GM10248 (cell line): ENCODE data around the gene DGKE.
A peak's percentile ranks its signal among the peaks of the same experiment; 100 is the strongest.

Experiments used
- CTCF ChIA-PET: fragments of 300-600 bp; sonication (Branson Sonifier 250); formaldehyde crosslinking; extraction: SDS; loops from one replicate; lab custom pipeline; 2021; ENCODE audit warnings: antibody characterized with exemption; lab: Yijun Ruan, JAX
- POLR2A ChIA-PET: fragments of 350-650 bp; sonication (Branson Sonifier 250); formaldehyde crosslinking; extraction: SDS; loops from one replicate; lab custom pipeline; 2020; ENCODE audit warnings: antibody characterized with exemption; lab: Yijun Ruan, JAX
- DNase-seq: peaks from one replicate; pipeline ENCODE4 v3.0.0; 2012; ENCODE audit errors: extremely low spot score
- CTCF ChIP-seq: IDR thresholded peaks from 2 replicates; pipeline ENCODE4 v1.5.1; 2012; ENCODE audit warnings: mild to moderate bottlenecking, low read depth; ENCODE audit errors: extremely low read depth, missing control alignments, control extremely low read depth

DGKE gene

GRCh38 chr17:56897646-56898424, 63.9 kb downstream of the DGKE start:
- no peak for TF ChIP-seq CTCF
- DNase-seq, result peak; percentile 56
- POLR2A ChIA-PET, result interaction anchor here (1.8 kb wide), 1 partner anchor 16 kb away, joined by 6 read pairs; the partner anchor contains the start of gene TRIM25
- CTCF ChIA-PET, result interaction anchor here (1.2 to 1.6 kb wide), 4 partner anchors 9 to 80 kb away, joined by 3 to 6 read pairs (median 4); no protein-coding TSS in a partner anchor

GRCh38 chr17:56898874-56899273, 64.9 kb downstream of the DGKE start:
- POLR2A ChIA-PET, result interaction anchor here (1.4 to 1.8 kb wide), 2 partner anchors 10 to 15 kb away, joined by 4 to 6 read pairs; partner anchors contain the start of gene TRIM25
- DNase-seq, result no peak
- CTCF ChIA-PET, result interaction anchor here (0.9 to 1.6 kb wide), 3 partner anchors 10 to 81 kb away, joined by 3 to 6 read pairs (median 5); no protein-coding TSS in a partner anchor
- TF ChIP-seq CTCF, result no peak

- DNase-seq, result no peak
- no peak for TF ChIP-seq CTCF
- ChIA-PET CTCF (interaction anchor here (0.9 to 1.6 kb wide), 2 partner anchors 18 to 81 kb away, joined by 3 to 6 read pairs; no protein-coding TSS in a partner anchor), POLR2A (interaction anchor here (1.4 to 1.8 kb wide), 2 partner anchors 9 to 14 kb away, joined by 4 to 6 read pairs; partner anchors contain the start of gene TRIM25)
Observed at GRCh38 chr17:56899403-56899802, 65.5 kb downstream of the DGKE start.

GRCh38 chr17:56902348-56902747, 68.4 kb downstream of the DGKE start:
- ChIA-PET POLR2A (interaction anchor here (1.1 kb wide), 1 partner anchor 12 kb away, joined by 4 read pairs; the partner anchor contains the start of gene TRIM25), CTCF (interaction anchor here (1.3 to 2.3 kb wide), 2 partner anchors 12 to 16 kb away, joined by 3 to 8 read pairs; no protein-coding TSS in a partner anchor)
- DNase-seq, result no peak
- TF ChIP-seq CTCF, result no peak

GRCh38 chr17:56903560-56903959, 69.6 kb downstream of the DGKE start:
- POLR2A ChIA-PET, result no interaction called here
- CTCF ChIA-PET, result interaction anchor here (1.0 to 1.1 kb wide), 2 partner anchors 84 to 85 kb away, joined by 3 read pairs; no protein-coding TSS in a partner anchor
- no peak for TF ChIP-seq CTCF
- DNase-seq, result no peak

GRCh38 chr17:56908001-56908542, 74.1 kb downstream of the DGKE start:
- TF ChIP-seq CTCF, result no peak
- POLR2A ChIA-PET, result interaction anchor here (0.6 to 1.4 kb wide), 3 partner anchors 9 to 46 kb away, joined by 3 to 5 read pairs (median 4); no protein-coding TSS in a partner anchor
- CTCF ChIA-PET, result interaction anchor here (1.2 to 4.7 kb wide), 6 partner anchors 10 to 53 kb away, joined by 3 to 20 read pairs (median 4); partner anchors contain the start of gene COIL
- DNase-seq, result peak; percentile 71
